A673 (cell line): Measurements from ENCODE around the gene DSCAM.

Experiments used
- CTCF ChIP-seq: fragments of 300-800, 200-600 bp; sonication (generic); conservative IDR thresholded peaks from 2 replicates; pipeline ENCODE4 v1.5.1; 2017; ENCODE audit warnings: low read depth, mild to moderate bottlenecking, antibody characterized with exemption, low read length, moderate library complexity, mixed read lengths
- EZH2 ChIP-seq: fragments of 200-600 bp; sonication (generic); IDR thresholded peaks from 2 replicates; pipeline ENCODE4 v1.6.1; 2017; ENCODE audit warnings: borderline replicate concordance, low read depth, mild to moderate bottlenecking, mixed read lengths, antibody characterized with exemption, low read length; ENCODE audit not compliant: poor library complexity, severe bottlenecking

GRCh38 chr21:40270047-40270446 is 576.9 kb downstream of the DSCAM start:
- TF ChIP-seq CTCF (no peak), EZH2 (no peak)
